Measurements from ENCODE around the gene R3HDM2.

R3HDM2 gene

DNA sequence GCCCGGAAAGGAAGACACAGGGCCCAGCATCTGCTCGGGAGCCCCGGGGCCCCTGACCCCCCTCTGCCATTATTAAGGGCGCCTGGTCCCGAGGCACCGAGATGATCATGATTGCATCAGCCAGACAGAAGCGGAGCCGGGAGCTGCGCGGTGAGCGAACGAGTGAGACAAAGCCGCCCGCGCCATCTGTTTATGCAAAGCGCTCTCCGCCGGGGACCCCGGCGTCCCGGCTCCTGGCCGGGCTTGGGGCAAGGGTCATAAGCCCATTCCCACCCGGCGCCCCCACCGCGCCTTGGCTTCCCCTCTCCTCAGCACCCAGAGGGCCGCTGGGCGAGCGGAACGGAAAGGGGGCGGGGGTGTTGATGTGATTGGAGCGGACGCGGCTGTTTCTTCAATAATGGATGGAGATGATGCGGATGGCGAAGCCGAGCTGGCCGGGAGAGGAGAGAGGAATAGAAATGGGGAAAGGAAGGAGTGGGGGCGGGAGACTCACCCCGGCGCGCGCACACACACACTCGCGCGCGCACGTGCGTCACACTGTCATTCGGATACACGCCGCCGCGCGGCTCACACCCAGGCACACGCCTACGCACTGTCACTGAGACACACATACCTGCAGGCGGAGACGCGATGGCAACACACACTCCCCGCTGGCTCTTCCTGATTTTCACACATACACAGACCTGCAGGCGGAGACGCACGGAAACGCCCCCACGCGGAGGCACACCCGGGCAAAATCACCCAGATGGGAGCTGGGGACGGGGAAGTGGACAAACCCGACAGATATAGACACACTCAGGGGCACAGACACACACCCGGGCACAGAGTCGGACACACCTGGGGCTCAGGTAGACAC, 190.5 kb downstream of the R3HDM2 start:
- peak; percentile 77 for DNase-seq (ENCODE audit: low read depth)

DNA sequence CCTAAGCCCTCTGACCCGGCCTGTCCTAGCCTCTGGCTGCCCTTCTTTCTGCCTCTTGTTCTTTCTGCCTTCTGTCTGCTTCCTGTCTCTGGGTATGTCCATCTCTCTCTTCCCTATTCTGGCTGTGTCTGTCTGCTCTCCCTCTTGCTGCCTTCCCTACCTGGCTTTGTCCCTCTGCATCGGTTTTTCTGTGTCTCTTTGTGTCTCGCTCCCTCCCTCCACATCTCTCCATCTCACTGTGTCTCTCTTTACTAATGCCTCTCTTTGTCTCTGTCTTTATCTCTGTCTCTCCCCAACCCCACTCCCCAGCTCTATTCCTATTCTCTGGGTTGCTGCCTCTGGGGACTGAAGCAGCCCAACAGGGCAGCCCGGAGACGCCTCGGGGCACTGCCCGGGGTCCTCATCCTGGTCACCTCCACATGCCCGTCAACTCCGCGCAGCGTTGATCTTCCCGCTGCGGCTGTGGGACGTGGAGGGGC, 191.2 kb downstream of the R3HDM2 start:
- DNase-seq (ENCODE audit: low read depth) = peak; percentile 47

- peak; percentile 92 for DNase-seq (ENCODE audit: low read depth)
Observed at GRCh38 chr12:57238854-57239554, 191.8 kb downstream of the R3HDM2 start.

DNA sequence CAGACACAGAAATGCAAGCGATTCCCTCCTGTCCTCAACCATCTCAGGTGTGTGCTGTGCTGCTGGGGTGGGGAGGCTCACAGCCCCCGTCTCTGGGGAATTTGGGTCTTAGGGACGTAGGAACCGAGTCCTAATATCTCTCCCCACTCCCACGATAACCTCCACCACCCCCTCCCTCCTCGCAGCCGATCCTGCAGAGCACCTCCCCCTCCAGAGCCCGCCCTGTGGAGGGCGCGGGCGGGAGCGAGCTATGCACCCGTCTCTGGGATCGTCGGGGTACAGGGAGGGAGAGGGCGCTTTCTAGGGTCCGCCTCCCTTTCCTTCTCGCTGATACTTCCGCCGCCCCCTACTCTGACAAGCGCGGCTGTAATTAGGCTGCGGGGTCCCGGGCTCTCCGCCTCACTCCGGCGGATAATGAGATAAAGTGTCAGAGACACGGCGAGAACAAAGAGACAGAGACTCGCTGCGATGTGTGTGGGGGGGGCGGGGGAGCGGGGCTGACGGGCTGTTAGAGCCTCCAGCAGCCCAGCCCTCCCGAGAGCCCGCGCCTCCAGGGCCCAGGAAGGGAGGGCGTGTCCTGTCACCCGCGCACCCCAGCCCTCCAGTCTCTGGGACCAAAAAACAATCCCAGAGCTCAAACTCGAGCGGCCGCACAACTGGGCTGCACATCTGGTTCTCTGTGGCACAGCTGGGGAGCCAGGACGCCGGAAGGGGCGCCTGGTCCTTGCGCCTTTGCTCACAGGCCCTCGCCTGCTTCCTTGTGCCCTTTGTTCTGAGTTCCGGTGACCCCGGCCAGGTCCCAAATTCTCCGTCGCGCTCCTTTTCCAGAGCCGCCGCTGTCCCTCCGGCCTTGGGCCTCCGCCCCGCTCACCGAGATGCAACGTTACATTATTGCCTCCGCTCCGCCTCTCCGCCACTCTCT, 192.7 kb downstream of the R3HDM2 start:
- DNase-seq (ENCODE audit: low read depth) = peak; percentile 48

DNA sequence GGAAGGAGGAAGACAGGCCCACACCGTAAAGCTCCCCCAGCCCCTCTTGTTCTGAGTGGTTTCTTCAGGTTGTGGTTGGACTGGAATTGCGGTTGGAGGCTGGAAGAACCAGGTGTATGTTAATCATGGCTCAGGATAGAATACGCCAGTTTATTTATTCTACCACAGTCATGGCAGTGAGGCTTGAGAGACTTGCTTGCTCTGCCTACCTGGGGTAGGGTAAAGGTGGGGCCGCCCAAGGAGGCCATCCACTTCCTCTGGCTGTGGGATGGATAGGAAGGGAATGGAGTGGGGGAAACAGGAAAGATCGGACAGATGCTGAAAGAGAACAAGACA, 193.3 kb downstream of the R3HDM2 start:
- no peak for DNase-seq (ENCODE audit: low read depth)

DNA sequence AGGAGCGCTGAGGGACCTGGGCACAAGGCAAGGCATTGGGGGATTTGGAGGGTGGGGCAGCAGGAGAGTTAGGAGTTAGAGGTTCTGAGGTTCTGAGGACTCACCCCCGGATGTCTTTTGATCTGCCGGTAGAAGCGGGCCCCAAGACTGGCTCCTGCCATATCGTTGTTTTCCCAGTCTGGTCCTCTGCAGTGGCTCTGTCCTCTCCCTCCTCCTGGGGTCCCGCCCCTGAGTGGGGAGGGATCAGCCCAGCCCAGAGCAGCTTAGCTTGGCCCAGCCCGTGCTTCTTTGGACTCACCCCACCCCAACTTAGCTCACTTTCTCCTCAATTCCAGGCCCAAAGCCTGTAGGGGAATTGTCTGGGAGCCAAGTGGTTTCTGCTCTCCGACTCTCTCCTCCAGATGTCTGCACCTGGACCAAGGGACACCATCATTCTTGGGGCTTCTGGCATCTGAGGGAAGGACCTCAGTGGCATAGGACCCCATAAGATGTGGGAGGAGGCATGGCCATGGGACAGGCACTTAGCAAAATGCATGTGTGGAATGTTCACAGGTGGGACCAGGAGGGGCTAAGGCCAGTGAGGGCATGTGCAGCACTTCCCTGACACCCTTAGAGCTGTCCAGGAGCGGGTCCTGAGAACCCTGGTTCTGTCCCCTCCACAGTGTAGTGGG, 193.8 kb downstream of the R3HDM2 start:
- peak; percentile 46 for DNase-seq (ENCODE audit: low read depth)

DNA sequence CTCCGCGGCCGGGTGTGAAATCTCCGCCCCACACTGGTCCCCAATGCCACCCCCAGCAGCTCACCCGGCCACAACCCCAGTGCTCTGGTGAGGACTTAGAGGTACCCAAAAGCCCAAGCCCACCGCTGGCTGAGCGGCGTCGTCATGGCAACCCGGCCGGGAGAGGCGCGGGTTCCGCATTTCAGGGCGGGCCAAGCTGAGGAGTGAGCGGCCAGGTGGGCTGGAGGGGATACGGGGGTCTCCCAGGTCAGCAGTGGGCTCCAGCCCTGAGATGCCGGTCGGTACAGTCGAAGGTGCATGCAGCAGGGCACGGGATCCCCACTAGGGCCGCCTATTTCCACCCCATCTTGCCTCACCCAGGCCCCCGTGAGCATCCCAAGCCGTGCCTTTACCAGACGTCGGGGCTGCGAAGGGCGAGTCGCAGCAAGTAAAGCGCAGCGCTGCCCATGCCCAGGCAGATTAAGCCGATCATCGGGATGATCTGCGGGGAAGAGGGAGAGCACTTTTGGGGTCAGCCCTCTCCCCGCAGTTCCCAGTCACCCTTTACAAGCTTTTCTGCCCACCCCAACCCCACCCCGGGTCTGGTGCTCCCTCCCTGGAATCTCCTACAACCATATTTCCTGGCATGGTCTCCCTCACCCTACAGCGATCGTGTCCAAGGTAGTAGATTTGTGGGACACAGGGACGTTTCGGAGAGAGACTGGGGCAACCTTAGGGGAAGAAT, 194.5 kb downstream of the R3HDM2 start:
- no peak for DNase-seq (ENCODE audit: low read depth)

- DNase-seq (ENCODE audit: low read depth) = no peak
Observed at GRCh38 chr12:57235728-57236131, 195.1 kb downstream of the R3HDM2 start.

DNA sequence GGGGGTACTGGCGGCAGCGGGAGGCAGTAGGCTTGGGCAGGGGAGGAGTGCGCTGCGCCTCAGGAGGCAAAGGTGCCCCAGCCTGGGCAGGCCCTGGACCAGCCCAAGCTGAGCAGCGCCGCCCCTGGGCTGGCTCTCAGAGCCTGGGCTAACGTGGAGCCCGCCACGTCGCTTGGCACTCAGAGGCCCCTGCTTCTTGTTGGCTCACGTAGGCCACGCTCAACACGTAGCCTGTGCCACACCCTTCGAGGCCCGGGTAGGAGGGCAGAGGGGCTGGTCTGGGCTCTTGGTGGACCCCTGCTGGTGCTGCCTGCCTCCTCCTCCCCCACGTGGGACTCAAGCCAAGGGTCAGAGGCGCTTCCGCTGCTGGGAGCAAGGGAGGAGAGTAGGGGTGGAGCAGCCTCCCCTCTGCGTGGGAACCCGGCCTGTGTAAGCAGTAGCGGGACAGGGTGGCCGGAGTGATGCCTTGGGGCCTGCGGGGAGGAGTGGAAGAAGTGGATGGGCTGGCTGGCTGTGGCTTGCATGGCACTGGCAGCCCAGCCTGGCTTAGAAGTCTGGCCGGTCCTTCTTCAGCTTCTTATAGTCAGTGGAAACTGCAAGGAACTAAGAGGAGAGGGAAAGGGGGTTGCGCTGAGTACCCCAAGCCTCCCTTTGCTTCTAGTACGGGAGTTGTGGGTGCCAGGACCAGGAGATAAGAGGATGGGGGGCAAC, 195.7 kb downstream of the R3HDM2 start:
- no peak for DNase-seq (ENCODE audit: low read depth)

- no peak for DNase-seq (ENCODE audit: low read depth)
Observed at GRCh38 chr12:57234571-57235016, 196.2 kb downstream of the R3HDM2 start.

DNA sequence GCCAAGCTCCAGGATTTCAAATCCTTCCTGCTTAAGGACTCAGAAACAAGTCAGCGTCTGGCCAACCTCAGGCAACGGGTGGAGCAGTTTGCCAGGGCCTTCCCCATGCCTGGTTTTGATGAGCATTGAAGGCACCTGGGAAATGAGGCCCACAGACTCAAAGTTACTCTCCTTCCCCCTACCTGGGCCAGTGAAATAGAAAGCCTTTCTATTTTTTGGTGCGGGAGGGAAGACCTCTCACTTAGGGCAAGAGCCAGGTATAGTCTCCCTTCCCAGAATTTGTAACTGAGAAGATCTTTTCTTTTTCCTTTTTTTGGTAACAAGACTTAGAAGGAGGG, 196.6 kb downstream of the R3HDM2 start:
- DNase-seq (ENCODE audit: low read depth) = no peak

DNA sequence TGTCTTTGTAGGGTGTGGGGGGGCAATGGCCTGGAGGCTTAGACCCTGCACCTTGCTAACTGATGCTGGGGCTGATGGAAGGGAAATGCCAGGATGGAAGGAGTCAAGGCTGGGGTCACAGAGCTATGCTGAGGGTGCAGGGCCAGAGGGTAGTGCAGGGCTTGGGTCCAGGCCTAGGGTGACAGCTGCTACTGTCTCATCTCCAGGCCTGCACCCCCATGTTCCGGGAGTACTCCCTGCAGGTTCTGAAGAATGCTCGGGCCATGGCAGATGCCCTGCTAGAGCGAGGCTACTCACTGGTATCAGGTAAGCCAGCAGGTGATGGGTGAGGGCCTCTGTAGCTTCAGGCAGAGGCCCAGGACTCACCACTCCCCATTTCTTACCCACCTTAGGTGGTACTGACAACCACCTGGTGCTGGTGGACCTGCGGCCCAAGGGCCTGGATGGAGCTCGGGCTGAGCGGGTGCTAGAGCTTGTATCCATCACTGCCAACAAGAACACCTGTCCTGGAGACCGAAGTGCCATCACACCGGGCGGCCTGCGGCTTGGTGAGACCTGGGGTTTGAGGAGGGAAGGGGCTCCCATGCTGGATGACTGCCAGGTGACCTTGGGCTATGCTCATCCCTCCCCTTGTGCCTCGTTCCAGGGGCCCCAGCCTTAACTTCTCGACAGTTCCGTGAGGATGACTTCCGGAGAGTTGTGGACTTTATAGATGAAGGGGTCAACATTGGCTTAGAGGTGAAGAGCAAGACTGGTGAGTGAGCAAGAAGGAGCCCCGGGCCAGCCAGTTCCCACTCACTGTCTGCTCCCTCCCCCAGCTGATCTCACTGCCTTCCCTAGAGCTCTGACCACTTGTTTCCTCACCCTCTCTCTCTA, 197.2 kb downstream of the R3HDM2 start:
- DNase-seq (ENCODE audit: low read depth) = no peak

DNA sequence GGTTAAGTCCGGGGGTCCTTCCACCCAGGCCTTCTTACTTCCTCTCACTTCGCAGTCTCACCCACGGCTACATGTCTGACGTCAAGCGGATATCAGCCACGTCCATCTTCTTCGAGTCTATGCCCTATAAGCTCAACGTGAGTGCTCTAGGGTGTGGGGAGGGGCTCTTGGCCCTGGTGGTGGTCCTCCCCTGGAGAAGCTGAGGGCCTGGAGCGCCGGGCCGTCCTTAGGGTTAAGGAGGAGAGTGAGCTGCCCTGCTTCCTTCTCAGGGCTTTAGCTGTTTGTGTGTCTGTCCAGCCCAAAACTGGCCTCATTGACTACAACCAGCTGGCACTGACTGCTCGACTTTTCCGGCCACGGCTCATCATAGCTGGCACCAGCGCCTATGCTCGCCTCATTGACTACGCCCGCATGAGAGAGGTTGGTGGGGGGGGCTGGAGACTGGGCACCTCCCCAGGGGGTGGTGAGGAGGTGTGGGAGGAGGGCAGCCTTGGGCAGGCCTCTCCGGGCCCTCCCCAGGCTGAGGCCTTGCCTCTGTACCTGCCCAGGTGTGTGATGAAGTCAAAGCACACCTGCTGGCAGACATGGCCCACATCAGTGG, 198.6 kb downstream of the R3HDM2 start:
- no peak for DNase-seq (ENCODE audit: low read depth)

GRCh38 chr12:57231276-57232021, 199.4 kb downstream of the R3HDM2 start:
- no peak for DNase-seq (ENCODE audit: low read depth)

- DNase-seq (ENCODE audit: low read depth) = peak; percentile 47
Observed at GRCh38 chr12:57230381-57231155, 200.3 kb downstream of the R3HDM2 start.

DNA sequence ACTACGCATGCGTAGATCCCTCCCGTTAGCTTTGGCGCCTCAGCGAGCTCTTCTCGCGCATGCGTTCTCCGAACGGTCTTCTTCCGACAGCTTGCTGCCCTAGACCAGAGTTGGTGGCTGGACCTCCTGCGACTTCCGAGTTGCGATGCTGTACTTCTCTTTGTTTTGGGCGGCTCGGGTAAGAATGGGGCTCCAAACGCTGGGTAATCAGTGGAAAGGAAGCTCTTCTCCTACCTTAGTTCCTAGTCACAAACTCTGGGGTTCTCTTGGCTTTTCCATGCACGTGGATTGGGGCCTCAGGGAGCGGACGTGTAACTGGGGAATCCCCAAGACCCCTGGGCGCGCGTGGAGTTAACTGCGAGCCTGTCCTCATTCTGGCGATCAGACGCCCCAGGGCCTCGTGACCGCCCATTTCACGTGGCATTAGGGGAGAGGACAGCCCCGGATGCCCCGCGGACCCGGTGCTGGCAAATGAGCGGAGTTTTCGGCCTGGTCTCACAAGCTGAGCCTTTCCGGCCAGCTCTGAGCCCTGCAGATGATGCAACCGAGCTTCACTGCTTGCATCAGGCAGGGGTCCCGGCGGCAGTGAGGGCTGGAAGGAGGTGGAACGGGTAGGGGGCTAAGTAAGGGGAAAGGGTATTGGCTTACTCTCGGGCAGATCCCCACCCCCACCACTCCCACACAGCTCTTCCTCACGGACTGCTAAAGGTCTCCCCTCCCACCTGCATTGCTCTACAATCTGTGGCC, 201.0 kb downstream of the R3HDM2 start, which contains the start of gene SHMT2:
Gene SHMT2, plus strand, starts transcription at position 78 of the 747 bp plus-strand sequence. Its CDS starts 68 bp downstream, at position 146.
- peak; percentile 97 for DNase-seq (ENCODE audit: low read depth)

Measured in EH (cell line).